ENCODE measurements around the gene DCLRE1A.

DCLRE1A gene

GRCh38 chr10:113891476-113891875 lies 37.6 kb upstream of the DCLRE1A start:
- DNase-seq (ENCODE audit: low read depth), result no peak
- no peak for TF ChIP-seq CTCF (conservative IDR thresholded peaks at IDR 0.05; ENCODE audit: control insufficient read depth, insufficient read depth, low read depth, low read length)
- H3K4me3 ChIP-seq (ENCODE audit: control insufficient read depth, low read depth, low read length), result no peak overlapping the region

- no peak for TF ChIP-seq CTCF (conservative IDR thresholded peaks at IDR 0.05; ENCODE audit: control insufficient read depth, insufficient read depth, low read depth, low read length)
- no peak overlapping the region for H3K4me3 ChIP-seq (ENCODE audit: control insufficient read depth, low read depth, low read length)
- DNase-seq (ENCODE audit: low read depth), result no peak
These were observed 36.9 kb upstream of the DCLRE1A start for GRCh38 chr10:113890769-113891168.

GRCh38 chr10:113889911-113890310 lies 36.0 kb upstream of the DCLRE1A start:
- TF ChIP-seq CTCF (conservative IDR thresholded peaks at IDR 0.05; ENCODE audit: control insufficient read depth, insufficient read depth, low read depth, low read length), result no peak
- DNase-seq (ENCODE audit: low read depth), result no peak
- H3K4me3 ChIP-seq (ENCODE audit: control insufficient read depth, low read depth, low read length), result no peak overlapping the region

- DNase-seq (ENCODE audit: low read depth), result no peak
- H3K4me3 ChIP-seq (ENCODE audit: control insufficient read depth, low read depth, low read length), result no peak overlapping the region
- no peak for TF ChIP-seq CTCF (conservative IDR thresholded peaks at IDR 0.05; ENCODE audit: control insufficient read depth, insufficient read depth, low read depth, low read length)
These were observed 28.4 kb upstream of the DCLRE1A start for GRCh38 chr10:113882240-113882639.

- DNase-seq (ENCODE audit: low read depth), result peak; percentile 25
- TF ChIP-seq CTCF (conservative IDR thresholded peaks at IDR 0.05; ENCODE audit: control insufficient read depth, insufficient read depth, low read depth, low read length), result no peak
- no peak overlapping the region for H3K4me3 ChIP-seq (ENCODE audit: control insufficient read depth, low read depth, low read length)
These were observed 26.4 kb upstream of the DCLRE1A start for GRCh38 chr10:113880236-113880635.

- TF ChIP-seq CTCF (conservative IDR thresholded peaks at IDR 0.05; ENCODE audit: control insufficient read depth, insufficient read depth, low read depth, low read length), result no peak
- no peak for DNase-seq (ENCODE audit: low read depth)
- no peak overlapping the region for H3K4me3 ChIP-seq (ENCODE audit: control insufficient read depth, low read depth, low read length)
These were observed 25.8 kb upstream of the DCLRE1A start for GRCh38 chr10:113879691-113880090.

- DNase-seq (ENCODE audit: low read depth), result no peak
- no peak overlapping the region for H3K4me3 ChIP-seq (ENCODE audit: control insufficient read depth, low read depth, low read length)
- no peak for TF ChIP-seq CTCF (conservative IDR thresholded peaks at IDR 0.05; ENCODE audit: control insufficient read depth, insufficient read depth, low read depth, low read length)
These were observed 22.6 kb upstream of the DCLRE1A start for GRCh38 chr10:113876461-113876860.
